A673 (cell line): Measurements from ENCODE around the gene ITPKB. TPM values are rescaled to one million over a fixed set of nuclear protein-coding genes. Genes with fewer than 3 reads are reported as not detected.

Experiments
- BruUV-seq: library from RNA; stranded (reverse); fragments of 400-500 nt; replicated peaks from 2 replicates; lab custom pipeline; 2021; lab: Mats Ljungman, UMichigan
- CTCF ChIA-PET: fragments of 300-600 bp; sonication (Branson Sonifier 250); formaldehyde crosslinking; loops from one replicate; lab custom pipeline; 2022; ENCODE audit warnings: antibody characterized with exemption; lab: Charles Lee
- POLR2A ChIA-PET: fragments of 300-600 bp; sonication (Branson Sonifier 250); formaldehyde crosslinking; loops from one replicate; lab custom pipeline; 2022; ENCODE audit warnings: antibody characterized with exemption; ENCODE audit not compliant: low non-redundant PET; lab: Charles Lee
- DNase-seq: peaks from one replicate; pipeline ENCODE4 v3.0.0-alpha.2; 2015; ENCODE audit warnings: low spot score
- H3K27ac ChIP-seq: fragments of 200-600 bp; sonication (generic); 2 replicates; pipeline ENCODE4 v1.5.1; 2016; ENCODE audit warnings: mixed run types, low read depth, mild to moderate bottlenecking, mixed read lengths, antibody characterized with exemption, low read length; ENCODE audit not compliant: poor library complexity, severe bottlenecking
- H3K27me3 ChIP-seq: fragments of 200-600 bp; sonication (generic); replicated peaks from 2 replicates; pipeline ENCODE4 v1.6.1; 2017; ENCODE audit warnings: mixed run types, low read depth, mild to moderate bottlenecking, mixed read lengths, antibody characterized with exemption, low read length; ENCODE audit not compliant: insufficient read depth, poor library complexity
- H3K36me3 ChIP-seq: fragments of 200-600 bp; sonication (generic); 2 replicates; pipeline ENCODE4 v1.6.1; 2016; ENCODE audit warnings: mixed run types, mild to moderate bottlenecking, mixed read lengths, antibody characterized with exemption, low read length; ENCODE audit not compliant: insufficient read depth, poor library complexity, severe bottlenecking
- H3K4me1 ChIP-seq: fragments of 200-600 bp; sonication (generic); 2 replicates; pipeline ENCODE4 v1.6.1; 2017; ENCODE audit warnings: mixed run types, mild to moderate bottlenecking, mixed read lengths, antibody characterized with exemption, low read length; ENCODE audit not compliant: insufficient read depth, poor library complexity, severe bottlenecking
- H3K4me3 ChIP-seq: fragments of 200-600 bp; sonication (generic); 2 replicates; pipeline ENCODE4 v1.5.1; 2016; ENCODE audit warnings: low read depth, mixed run types, mild to moderate bottlenecking, mixed read lengths, low read length; ENCODE audit not compliant: poor library complexity, severe bottlenecking
- H3K9me3 ChIP-seq: fragments of 200-600 bp; sonication (generic); 2 replicates; pipeline ENCODE4 v1.6.1; 2016; ENCODE audit warnings: mixed run types, low read depth, mild to moderate bottlenecking, mixed read lengths, antibody characterized with exemption, low read length; ENCODE audit not compliant: poor library complexity, severe bottlenecking
- CTCF ChIP-seq: fragments of 300-800, 200-600 bp; sonication (generic); conservative IDR thresholded peaks from 2 replicates; pipeline ENCODE4 v1.5.1; 2017; ENCODE audit warnings: low read depth, mild to moderate bottlenecking, antibody characterized with exemption, low read length, moderate library complexity, mixed read lengths
- EZH2 ChIP-seq: fragments of 200-600 bp; sonication (generic); IDR thresholded peaks from 2 replicates; pipeline ENCODE4 v1.6.1; 2017; ENCODE audit warnings: borderline replicate concordance, low read depth, mild to moderate bottlenecking, mixed read lengths, antibody characterized with exemption, low read length; ENCODE audit not compliant: poor library complexity, severe bottlenecking
- intact Hi-C: fragments of 100-400 bp; cut with micrococcal nuclease; formaldehyde crosslinking; loops from one replicate; pipeline ENCODE4 v1.10.0; 2022; ENCODE audit not compliant: unreplicated experiment
- total RNA-seq: library from RNA; stranded (reverse); gene quantifications from 2 replicates; pipeline ENCODE4 v1.2.3, GENCODE V29; 2021

The ITPKB gene
- total RNA-seq, 1 experiment from 2014 or later = 14.1 TPM

- Histone ChIP-seq H3K9me3 (no peaks in the 10 kb centered on the region), H3K4me1 (no peaks in the 10 kb centered on the region), H3K27me3 (no peaks in the 10 kb centered on the region), H3K27ac (no peak overlapping the region), H3K36me3 (no peaks in the 10 kb centered on the region), H3K4me3 (no peak overlapping the region)
- intact Hi-C loops = no loop called here
- TF ChIP-seq EZH2 (no peak), CTCF (no peak)
- ChIA-PET CTCF (no interaction called here), POLR2A (no interaction called here)
- BruUV-seq = no TSS peak
- DNase-seq = no peak
Measured at GRCh38 chr1:226638608-226639007, 100.5 kb downstream of the ITPKB start.

- ChIA-PET CTCF (no interaction called here), POLR2A (no interaction called here)
- Histone ChIP-seq H3K27ac (no peak overlapping the region), H3K9me3 (no peaks in the 10 kb centered on the region), H3K4me3 (no peak overlapping the region), H3K36me3 (no peaks in the 10 kb centered on the region), H3K4me1 (no peaks in the 10 kb centered on the region), H3K27me3 (no peaks in the 10 kb centered on the region)
- BruUV-seq = no TSS peak
- DNase-seq = no peak
- intact Hi-C loops = no loop called here
- no peak for TF ChIP-seq CTCF
- no peak for TF ChIP-seq EZH2
Measured at GRCh38 chr1:226638001-226638601, 101.0 kb downstream of the ITPKB start.

GRCh38 chr1:226637147-226637935, 101.7 kb downstream of the ITPKB start:
- TF ChIP-seq CTCF (no peak), EZH2 (no peak)
- H3K4me3 ChIP-seq = no peak overlapping the region
- no peak for DNase-seq
- H3K27me3 ChIP-seq = no peaks in the 10 kb centered on the region
- no peak overlapping the region for H3K27ac ChIP-seq
- POLR2A ChIA-PET = no interaction called here
- no peaks in the 10 kb centered on the region for H3K9me3 ChIP-seq
- H3K4me1 ChIP-seq = no peaks in the 10 kb centered on the region
- intact Hi-C loops = no loop called here
- BruUV-seq = no TSS peak
- CTCF ChIA-PET = no interaction called here
- no peaks in the 10 kb centered on the region for H3K36me3 ChIP-seq
